Measurements from ENCODE around the gene NR4A3.

The NR4A3 gene

DNA sequence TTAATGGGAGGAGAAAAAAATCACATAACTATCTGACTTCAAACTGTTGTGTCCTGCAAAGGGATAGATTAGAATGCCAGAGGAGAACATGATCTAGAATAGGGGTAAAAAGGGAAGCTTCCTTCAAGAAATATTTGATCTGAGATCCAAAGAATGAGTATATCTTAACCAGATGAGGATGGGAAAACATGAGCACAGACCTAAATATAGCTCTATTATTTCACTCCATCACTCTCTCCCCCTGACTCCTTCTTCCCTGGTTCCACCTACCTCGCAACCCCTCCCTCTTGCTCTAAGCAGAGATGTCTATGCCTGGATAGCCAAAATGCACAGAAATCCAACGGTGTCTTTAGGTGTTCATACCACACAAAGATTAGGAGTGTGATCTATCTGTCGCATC lies 36.4 kb downstream of the NR4A3 start:
- no peak overlapping the region for H3K27ac ChIP-seq (ENCODE audit: low read length)
- H3K9me3 ChIP-seq (ENCODE audit: insufficient read depth, low read length): no peaks in the 10 kb centered on the region

DNA sequence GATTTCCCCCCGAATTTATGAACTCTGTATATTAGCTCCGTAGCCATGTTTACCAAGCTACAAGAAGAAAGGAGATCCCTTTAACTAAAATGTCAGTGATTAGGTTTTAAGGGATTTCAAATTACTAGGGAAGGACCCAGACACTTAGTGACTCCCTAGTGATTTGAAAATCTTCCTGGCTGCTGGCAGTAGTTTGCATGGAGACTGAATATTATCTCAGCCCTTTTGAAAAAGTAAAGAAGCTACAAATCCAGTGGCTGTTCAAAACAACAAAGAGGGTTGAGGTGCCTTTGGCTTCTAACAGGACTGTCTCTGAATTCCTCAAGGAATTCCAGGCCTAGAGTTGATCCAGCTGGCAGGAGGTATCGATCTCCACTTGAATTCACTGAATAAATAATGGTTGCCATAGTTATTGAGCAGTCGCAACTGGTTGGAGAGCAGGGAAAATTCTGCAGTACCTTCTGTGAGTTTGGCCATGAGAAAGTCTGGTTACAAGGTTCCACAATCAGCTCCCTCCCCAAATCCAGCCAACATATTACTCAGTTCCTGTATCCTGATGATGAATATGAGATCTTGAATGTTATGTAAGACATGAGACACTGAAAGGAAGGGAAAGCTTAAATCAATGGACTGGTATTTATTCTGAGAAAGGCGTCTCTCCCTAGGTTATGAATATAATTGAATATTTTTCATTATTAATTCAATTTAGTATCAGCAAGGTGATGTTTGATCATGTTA lies 37.7 kb downstream of the NR4A3 start:
- Histone ChIP-seq H3K9me3 (ENCODE audit: insufficient read depth, low read length) (no peaks in the 10 kb centered on the region), H4K20me1 (ENCODE audit: insufficient read depth, low read length) (no peaks in the 10 kb centered on the region), H3K4me3 (ENCODE audit: low read length) (no peak overlapping the region), H3K79me2 (ENCODE audit: low read length) (no peaks in the 10 kb centered on the region), H3K4me1 (ENCODE audit: low read length) (no peaks in the 10 kb centered on the region), H3K4me2 (ENCODE audit: low read length) (no peak overlapping the region), H3K36me3 (replicated peaks; ENCODE audit: low read depth, low read length) (no peaks in the 10 kb centered on the region), H3K9ac (ENCODE audit: low read length) (no peak overlapping the region), H3K27me3 (ENCODE audit: low read depth, low read length) (no peaks in the 10 kb centered on the region), H3K27ac (ENCODE audit: low read length) (no peak overlapping the region), H2AFZ (ENCODE audit: low read depth, low read length) (no peak overlapping the region)
- TF ChIP-seq EZH2phosphoT487 (IDR thresholded peaks at IDR 0.05; ENCODE audit: low read depth): no peak
- TF ChIP-seq, protein P1, sequence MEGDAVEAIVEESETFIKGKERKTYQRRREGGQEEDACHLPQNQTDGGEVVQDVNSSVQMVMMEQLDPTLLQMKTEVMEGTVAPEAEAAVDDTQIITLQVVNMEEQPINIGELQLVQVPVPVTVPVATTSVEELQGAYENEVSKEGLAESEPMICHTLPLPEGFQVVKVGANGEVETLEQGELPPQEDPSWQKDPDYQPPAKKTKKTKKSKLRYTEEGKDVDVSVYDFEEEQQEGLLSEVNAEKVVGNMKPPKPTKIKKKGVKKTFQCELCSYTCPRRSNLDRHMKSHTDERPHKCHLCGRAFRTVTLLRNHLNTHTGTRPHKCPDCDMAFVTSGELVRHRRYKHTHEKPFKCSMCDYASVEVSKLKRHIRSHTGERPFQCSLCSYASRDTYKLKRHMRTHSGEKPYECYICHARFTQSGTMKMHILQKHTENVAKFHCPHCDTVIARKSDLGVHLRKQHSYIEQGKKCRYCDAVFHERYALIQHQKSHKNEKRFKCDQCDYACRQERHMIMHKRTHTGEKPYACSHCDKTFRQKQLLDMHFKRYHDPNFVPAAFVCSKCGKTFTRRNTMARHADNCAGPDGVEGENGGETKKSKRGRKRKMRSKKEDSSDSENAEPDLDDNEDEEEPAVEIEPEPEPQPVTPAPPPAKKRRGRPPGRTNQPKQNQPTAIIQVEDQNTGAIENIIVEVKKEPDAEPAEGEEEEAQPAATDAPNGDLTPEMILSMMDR (IDR thresholded peaks at IDR 0.05; ENCODE audit: low read depth, low read length): no peak

More for the DNA sequence above, 36.4 kb downstream of the NR4A3 start:
- Histone ChIP-seq H3K4me2 (ENCODE audit: low read length) (no peak overlapping the region), H3K9ac (ENCODE audit: low read length) (no peak overlapping the region), H2AFZ (ENCODE audit: low read depth, low read length) (no peak overlapping the region), H3K27me3 (ENCODE audit: low read depth, low read length) (no peaks in the 10 kb centered on the region), H4K20me1 (ENCODE audit: insufficient read depth, low read length) (no peaks in the 10 kb centered on the region), H3K79me2 (ENCODE audit: low read length) (no peaks in the 10 kb centered on the region), H3K36me3 (replicated peaks; ENCODE audit: low read depth, low read length) (no peaks in the 10 kb centered on the region), H3K4me1 (ENCODE audit: low read length) (no peaks in the 10 kb centered on the region), H3K4me3 (ENCODE audit: low read length) (no peak overlapping the region)
- TF ChIP-seq, protein P1 (IDR thresholded peaks at IDR 0.05; ENCODE audit: low read depth, low read length): no peak
- no peak for TF ChIP-seq EZH2phosphoT487 (IDR thresholded peaks at IDR 0.05; ENCODE audit: low read depth)

DNA sequence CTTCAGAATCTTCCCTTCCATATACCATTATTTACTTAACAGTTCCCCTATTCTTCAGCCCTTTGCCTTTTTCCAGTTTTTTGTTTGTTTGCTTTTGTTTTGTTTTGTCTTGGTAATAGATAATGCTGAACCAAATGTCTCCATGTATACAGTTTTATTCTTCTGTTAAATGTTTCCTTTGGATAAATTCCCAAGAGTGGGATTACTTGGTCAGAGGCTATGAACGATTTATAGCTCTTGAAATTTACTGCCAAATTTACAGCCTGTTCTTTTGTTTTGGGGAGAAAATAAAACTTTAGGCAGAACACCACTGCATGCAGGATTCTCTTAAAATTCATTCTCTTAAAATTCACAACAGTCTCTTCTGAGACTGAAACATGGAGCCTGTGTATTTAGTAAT lies 38.6 kb downstream of the NR4A3 start:
- no peak overlapping the region for H3K4me2 ChIP-seq (ENCODE audit: low read length)
- H4K20me1 ChIP-seq (ENCODE audit: insufficient read depth, low read length): no peaks in the 10 kb centered on the region
- H3K27me3 ChIP-seq (ENCODE audit: low read depth, low read length): no peaks in the 10 kb centered on the region
- H2AFZ ChIP-seq (ENCODE audit: low read depth, low read length): no peak overlapping the region
- no peaks in the 10 kb centered on the region for H3K79me2 ChIP-seq (ENCODE audit: low read length)
- H3K36me3 ChIP-seq (replicated peaks; ENCODE audit: low read depth, low read length): no peaks in the 10 kb centered on the region
- no peak overlapping the region for H3K9ac ChIP-seq (ENCODE audit: low read length)
- TF ChIP-seq, protein P1 (IDR thresholded peaks at IDR 0.05; ENCODE audit: low read depth, low read length): no peak
- no peak for TF ChIP-seq EZH2phosphoT487 (IDR thresholded peaks at IDR 0.05; ENCODE audit: low read depth)
- no peaks in the 10 kb centered on the region for H3K4me1 ChIP-seq (ENCODE audit: low read length)
- no peak overlapping the region for H3K27ac ChIP-seq (ENCODE audit: low read length)
- no peak overlapping the region for H3K4me3 ChIP-seq (ENCODE audit: low read length)
- H3K9me3 ChIP-seq (ENCODE audit: insufficient read depth, low read length): no peaks in the 10 kb centered on the region

DNA sequence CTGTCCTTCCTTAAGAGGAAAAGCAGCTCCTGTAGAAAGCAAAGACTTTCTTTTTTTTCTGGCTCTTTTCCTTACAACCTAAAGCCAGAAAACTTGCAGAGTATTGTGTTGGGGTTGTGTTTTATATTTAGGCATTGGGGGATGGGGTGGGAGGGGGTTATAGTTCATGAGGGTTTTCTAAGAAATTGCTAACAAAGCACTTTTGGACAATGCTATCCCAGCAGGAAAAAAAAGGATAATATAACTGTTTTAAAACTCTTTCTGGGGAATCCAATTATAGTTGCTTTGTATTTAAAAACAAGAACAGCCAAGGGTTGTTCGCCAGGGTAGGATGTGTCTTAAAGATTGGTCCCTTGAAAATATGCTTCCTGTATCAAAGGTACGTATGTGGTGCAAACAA lies 42.3 kb downstream of the NR4A3 start:
- TF ChIP-seq, protein P1 (IDR thresholded peaks at IDR 0.05; ENCODE audit: low read depth, low read length): no peak
- TF ChIP-seq EZH2phosphoT487 (IDR thresholded peaks at IDR 0.05; ENCODE audit: low read depth): no peak
- Histone ChIP-seq H3K4me1 (ENCODE audit: low read length) (peaks cover 19% of the 10 kb centered on the region), H3K27ac (ENCODE audit: low read length) (no peak overlapping the region)

More for the DNA sequence above, 42.3 kb downstream of the NR4A3 start:
- H3K9ac ChIP-seq (ENCODE audit: low read length): no peak overlapping the region
- H3K4me3 ChIP-seq (ENCODE audit: low read length): no peak overlapping the region
- H2AFZ ChIP-seq (ENCODE audit: low read depth, low read length): no peak overlapping the region
- H3K9me3 ChIP-seq (ENCODE audit: insufficient read depth, low read length): no peaks in the 10 kb centered on the region
- no peaks in the 10 kb centered on the region for H4K20me1 ChIP-seq (ENCODE audit: insufficient read depth, low read length)
- no peaks in the 10 kb centered on the region for H3K79me2 ChIP-seq (ENCODE audit: low read length)
- H3K4me2 ChIP-seq (ENCODE audit: low read length): no peak overlapping the region
- no peaks in the 10 kb centered on the region for H3K36me3 ChIP-seq (replicated peaks; ENCODE audit: low read depth, low read length)
- H3K27me3 ChIP-seq (ENCODE audit: low read depth, low read length): no peaks in the 10 kb centered on the region

All from OCI-LY3 (cell line).